K562 (cell line): ENCODE measurements around the gene PRTN3.

ENCODE experiments used
- RAD21 ChIP-seq, 2 experiments: fragments of 250-450 bp in 1 of 2; fragments of 450-650 bp in 1 of 2; sonication (Bioruptor Pico) in 1 of 2; formaldehyde crosslinking in 1 of 2; IDR thresholded peaks in 1 of 2; conservative IDR thresholded peaks in 1 of 2; 2 replicates each; pipeline versions ENCODE4 v1.4.0 to v1.8.0; 2020 to 2022; ENCODE audit warnings: mild to moderate bottlenecking in 2 of 2, moderate library complexity in 1 of 2
- TF ChIP-seq, protein P1 (sequence below): sonication (generic); formaldehyde crosslinking; IDR thresholded peaks from 2 replicates; pipeline ENCODE4 v1.8.0; 2022; ENCODE audit warnings: mild to moderate bottlenecking, low read depth, missing genetic modification reagents
- TF ChIP-seq, protein P2 (sequence below), 2 experiments: IDR thresholded peaks; 2 replicates each; pipeline ENCODE4 v1.6.1; 2011; ENCODE audit warnings: borderline replicate concordance in 1 of 2, control low read depth in 1 of 2, low read depth in 1 of 2, low read length in 1 of 2, mild to moderate bottlenecking in 1 of 2, mixed read lengths in 1 of 2, moderate library complexity in 1 of 2; ENCODE audit not compliant: insufficient read depth in 1 of 2, insufficient read length in 1 of 2, poor library complexity in 1 of 2, severe bottlenecking in 1 of 2; ENCODE audit errors: extremely low read depth in 1 of 2

DNA sequence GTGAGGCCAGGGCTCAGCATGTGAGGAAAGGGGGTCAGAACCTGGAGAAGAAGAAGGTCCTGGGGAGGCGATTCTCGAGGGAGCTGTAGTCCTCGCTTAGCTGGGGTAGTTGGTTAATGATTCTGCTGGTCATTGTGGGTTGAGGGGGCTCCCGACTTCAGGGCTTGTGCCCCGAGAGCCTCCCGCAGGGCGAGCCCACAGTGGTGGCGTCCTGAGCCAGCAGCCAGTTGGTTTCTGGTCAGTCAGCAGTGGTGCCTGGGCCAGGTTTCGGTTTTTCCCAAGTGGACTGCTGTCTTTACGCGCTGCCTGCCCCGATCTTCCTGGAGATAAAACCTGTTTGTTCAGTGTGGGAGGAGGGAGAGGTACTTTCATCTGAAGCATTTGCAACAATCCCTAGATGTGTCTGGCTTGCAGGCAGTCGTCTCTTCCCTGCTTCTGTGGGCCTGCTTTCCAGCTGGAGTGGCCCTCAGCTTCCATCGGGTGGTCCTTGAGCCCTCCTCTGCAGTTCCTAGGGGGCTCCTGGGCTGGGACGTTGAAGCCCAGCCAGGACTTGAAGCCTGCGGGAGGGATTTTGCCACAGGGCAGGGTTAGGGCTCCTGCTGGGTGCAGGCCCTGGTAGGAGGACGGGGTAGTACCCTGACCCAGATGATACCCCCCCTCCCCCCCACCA is 40.3 kb upstream of the PRTN3 start:
- TF ChIP-seq, protein P1, sequence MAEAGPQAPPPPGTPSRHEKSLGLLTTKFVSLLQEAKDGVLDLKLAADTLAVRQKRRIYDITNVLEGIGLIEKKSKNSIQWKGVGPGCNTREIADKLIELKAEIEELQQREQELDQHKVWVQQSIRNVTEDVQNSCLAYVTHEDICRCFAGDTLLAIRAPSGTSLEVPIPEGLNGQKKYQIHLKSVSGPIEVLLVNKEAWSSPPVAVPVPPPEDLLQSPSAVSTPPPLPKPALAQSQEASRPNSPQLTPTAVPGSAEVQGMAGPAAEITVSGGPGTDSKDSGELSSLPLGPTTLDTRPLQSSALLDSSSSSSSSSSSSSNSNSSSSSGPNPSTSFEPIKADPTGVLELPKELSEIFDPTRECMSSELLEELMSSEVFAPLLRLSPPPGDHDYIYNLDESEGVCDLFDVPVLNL (CRISPR knock-in tag), result no peak
- TF ChIP-seq, protein P2, sequence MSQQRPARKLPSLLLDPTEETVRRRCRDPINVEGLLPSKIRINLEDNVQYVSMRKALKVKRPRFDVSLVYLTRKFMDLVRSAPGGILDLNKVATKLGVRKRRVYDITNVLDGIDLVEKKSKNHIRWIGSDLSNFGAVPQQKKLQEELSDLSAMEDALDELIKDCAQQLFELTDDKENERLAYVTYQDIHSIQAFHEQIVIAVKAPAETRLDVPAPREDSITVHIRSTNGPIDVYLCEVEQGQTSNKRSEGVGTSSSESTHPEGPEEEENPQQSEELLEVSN (IDR thresholded peaks at IDR 0.05; ENCODE audit: borderline replicate concordance in 1 of 2, extremely low read depth in 1 of 2, insufficient read depth in 1 of 2, insufficient read length in 1 of 2, low read depth in 1 of 2, low read length in 1 of 2, poor library complexity in 1 of 2, severe bottlenecking in 1 of 2), result no peak
- no peak for TF ChIP-seq RAD21 (CRISPR knock-in tag; conservative IDR thresholded peaks at IDR 0.05 in 1 of 2, IDR thresholded peaks at IDR 0.05 in 1 of 2)
